PC-3 (cell line): ENCODE data around the gene JTB.

Source experiments
- CTCF ChIP-seq: fragments of 300-600 bp; sonication (generic); conservative IDR thresholded peaks from 2 replicates; pipeline ENCODE4 v1.5.1; 2017; ENCODE audit warnings: antibody characterized with exemption, low read depth, mild to moderate bottlenecking, low read length
- EZH2 ChIP-seq: fragments of 300-600 bp; sonication (generic); IDR thresholded peaks from one replicate; pipeline ENCODE4 v1.6.1; 2017; ENCODE audit warnings: antibody characterized with exemption, mild to moderate bottlenecking, low read length; ENCODE audit not compliant: unreplicated experiment
- EZH2phosphoT487 ChIP-seq: fragments of 300-600 bp; sonication (generic); IDR thresholded peaks from 2 replicates; pipeline ENCODE4 v1.6.1; 2018; ENCODE audit warnings: mild to moderate bottlenecking, antibody characterized with exemption, low read length, borderline replicate concordance

- no peak for TF ChIP-seq EZH2
- TF ChIP-seq CTCF = no peak
- no peak for TF ChIP-seq EZH2phosphoT487
Observed at GRCh38 chr1:153932156-153933131, 45.0 kb downstream of the JTB start.
